Neural cell (in vitro differentiated cells): ENCODE results near the gene SMARCB1. TPM values are rescaled to one million over a fixed set of nuclear protein-coding genes. Genes with fewer than 3 reads are reported as not detected.

Source experiments
- H2AFZ ChIP-seq: fragments of 200-600, 300-800 bp; sonication (generic), shearing (Covaris generic); 2 replicates; pipeline ENCODE4 v1.6.0; 2014; ENCODE audit warnings: low read depth, mild to moderate bottlenecking, antibody characterized with exemption, low read length, moderate library complexity
- H3F3A ChIP-seq: fragments of 200-600 bp; shearing (Covaris generic); 2 replicates; pipeline ENCODE4 v1.6.1; 2016; ENCODE audit warnings: mild to moderate bottlenecking, moderate library complexity, mixed read lengths, antibody characterized with exemption, low read length; ENCODE audit not compliant: insufficient read depth, poor library complexity, severe bottlenecking
- H3K27ac ChIP-seq: fragments of 200-600, 300-800 bp; sonication (generic), shearing (Covaris generic); 2 replicates; pipeline ENCODE4 v1.5.1; 2014; ENCODE audit warnings: mild to moderate bottlenecking, low read length, moderate library complexity
- H3K27me3 ChIP-seq: fragments of 300-800, 200-600 bp; sonication (generic), shearing (Covaris generic); 2 replicates; pipeline ENCODE4 v1.6.0; 2014; ENCODE audit warnings: mild to moderate bottlenecking, low read depth, low read length, moderate library complexity; ENCODE audit not compliant: insufficient read depth
- H3K36me3 ChIP-seq: fragments of 300-800, 200-600 bp; sonication (generic), shearing (Covaris generic); 2 replicates; pipeline ENCODE4 v1.5.1; 2014; ENCODE audit warnings: mild to moderate bottlenecking, antibody characterized with exemption, low read length, moderate library complexity; ENCODE audit not compliant: insufficient read depth
- H3K4me2 ChIP-seq: fragments of 300-800, 200-600 bp; sonication (generic), shearing (Covaris generic); 2 replicates; pipeline ENCODE4 v1.6.0; 2014; ENCODE audit warnings: mild to moderate bottlenecking, low read length
- H3K4me3 ChIP-seq: fragments of 300-800, 200-600 bp; sonication (generic), shearing (Covaris generic); 2 replicates; pipeline ENCODE4 v1.5.1; 2014; ENCODE audit warnings: mild to moderate bottlenecking, low read length, moderate library complexity
- H3K79me2 ChIP-seq: fragments of 200-600 bp; shearing (Covaris generic); replicated peaks from 2 replicates; pipeline ENCODE4 v1.6.0; 2014; ENCODE audit warnings: mild to moderate bottlenecking, low read length, moderate library complexity; ENCODE audit not compliant: insufficient read depth
- H3K9ac ChIP-seq: fragments of 300-800, 200-600 bp; sonication (generic), shearing (Covaris generic); 2 replicates; pipeline ENCODE4 v1.6.1; 2016; ENCODE audit warnings: mild to moderate bottlenecking, low read length, mixed read lengths
- H3K9me2 ChIP-seq: fragments of 200-600 bp; shearing (Covaris generic); 2 replicates; pipeline ENCODE4 v1.6.1; 2016; ENCODE audit warnings: mild to moderate bottlenecking, low read length, mixed read lengths; ENCODE audit not compliant: insufficient read depth
- H3K9me3 ChIP-seq: fragments of 200-600, 300-800 bp; sonication (generic), shearing (Covaris generic); 2 replicates; pipeline ENCODE4 v1.6.1; 2016; ENCODE audit warnings: mild to moderate bottlenecking, mixed run types, low read length, moderate library complexity, mixed read lengths
- H4K20me1 ChIP-seq: fragments of 200-600 bp; shearing (Covaris generic); 2 replicates; pipeline ENCODE4 v1.6.1; 2016; ENCODE audit warnings: mild to moderate bottlenecking, mixed run types; ENCODE audit not compliant: insufficient read depth
- CTCF ChIP-seq: fragments of 450-650 bp; IDR thresholded peaks from 2 replicates; pipeline ENCODE4 v1.5.1; 2014; ENCODE audit warnings: antibody characterized with exemption, mild to moderate bottlenecking, moderate library complexity; ENCODE audit not compliant: poor library complexity, severe bottlenecking
- EP300 ChIP-seq: fragments of 450-650 bp; conservative IDR thresholded peaks from 2 replicates; pipeline ENCODE4 v1.6.1; 2014; ENCODE audit warnings: antibody characterized with exemption, mild to moderate bottlenecking, moderate library complexity; ENCODE audit not compliant: poor library complexity, severe bottlenecking
- EZH2 ChIP-seq: fragments of 200-600, 300-800 bp; shearing (Covaris generic), sonication (generic); IDR thresholded peaks from 2 replicates; pipeline ENCODE4 v1.6.1; 2014; ENCODE audit warnings: antibody characterized with exemption, low read length, borderline replicate concordance, mild to moderate bottlenecking; ENCODE audit not compliant: insufficient read depth, poor library complexity, severe bottlenecking
- MXI1 ChIP-seq: fragments of 450-650 bp; conservative IDR thresholded peaks from 2 replicates; pipeline ENCODE4 v1.6.1; 2014; ENCODE audit warnings: antibody characterized with exemption, mild to moderate bottlenecking; ENCODE audit not compliant: poor library complexity, severe bottlenecking
- POLR2AphosphoS5 ChIP-seq: IDR thresholded peaks from 2 replicates; pipeline ENCODE4 v1.6.1; 2012
- RAD21 ChIP-seq: fragments of 450-650 bp; conservative IDR thresholded peaks from 2 replicates; pipeline ENCODE4 v1.6.1; 2014; ENCODE audit warnings: antibody characterized with exemption, mild to moderate bottlenecking, moderate library complexity
- SMC3 ChIP-seq: fragments of 450-650 bp; conservative IDR thresholded peaks from 2 replicates; pipeline ENCODE4 v1.6.1; 2014; ENCODE audit warnings: antibody characterized with exemption, mild to moderate bottlenecking, moderate library complexity; ENCODE audit not compliant: poor library complexity
- TAF1 ChIP-seq: IDR thresholded peaks from 2 replicates; pipeline ENCODE4 v1.6.1; 2012; ENCODE audit warnings: low read depth
- polyA plus RNA-seq: library from polyadenylated mRNA; depleted of rRNA; stranded (reverse); fragments of >200 nt; gene quantifications from 2 replicates; pipeline ENCODE4 v1.2.3, GENCODE V29; 2014
- TF ChIP-seq, protein P1 (sequence below): IDR thresholded peaks from 2 replicates; pipeline ENCODE4 v1.6.1; 2012; ENCODE audit warnings: borderline replicate concordance

SMARCB1 gene
- polyA plus RNA-seq, 1 donor from 2014 or later, result 97.5 TPM

DNA sequence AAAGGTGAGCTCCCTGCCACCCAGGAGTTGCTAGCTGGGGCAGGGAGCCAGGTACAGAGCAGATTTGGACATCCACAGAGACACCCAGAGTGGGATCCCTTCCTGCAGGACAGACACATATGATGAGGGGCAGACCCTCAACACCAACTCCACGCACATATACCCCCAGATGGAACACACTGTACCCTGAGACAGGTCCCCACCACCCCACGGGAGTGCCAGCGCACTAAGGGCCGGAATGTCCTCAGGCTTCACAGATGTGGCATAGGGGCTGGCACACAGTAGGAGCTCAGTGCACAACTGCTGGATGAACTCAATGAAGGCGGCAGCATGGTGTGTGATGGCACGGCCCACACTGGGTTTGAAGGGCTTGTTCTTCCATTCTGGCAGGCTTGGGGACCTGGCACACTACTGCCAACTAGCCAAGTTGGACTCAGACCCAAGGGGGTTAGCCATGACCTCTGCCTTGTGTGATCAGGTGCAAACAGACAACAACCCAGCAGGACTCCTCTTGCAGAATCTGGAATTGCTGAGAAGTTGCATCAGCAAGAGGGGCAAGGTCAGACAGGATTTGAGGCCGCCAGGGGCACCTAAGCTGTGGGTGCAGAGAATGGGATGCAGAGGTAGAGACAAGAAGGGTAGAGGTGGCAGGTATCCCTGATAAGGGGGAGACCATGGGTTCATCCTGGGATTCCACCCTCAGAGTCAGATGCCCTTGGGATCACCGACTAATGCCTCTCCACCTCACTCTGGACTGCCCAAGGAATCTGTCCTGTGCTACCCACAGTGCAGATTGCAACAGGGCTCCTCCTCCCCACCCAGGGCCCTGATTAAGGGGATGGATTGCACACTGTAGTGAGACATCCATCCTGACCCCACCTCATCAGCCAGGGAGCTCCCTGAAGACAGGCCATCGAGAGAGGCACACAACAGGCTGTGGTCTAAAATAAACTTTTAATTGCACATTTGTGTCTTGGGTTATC lies 21.6 kb upstream of the SMARCB1 start:
- Histone ChIP-seq H3K9ac (no peak overlapping the region), H3K79me2 (no peaks in the 10 kb centered on the region), H3K9me3 (no peaks in the 10 kb centered on the region), H3K4me3 (no peak overlapping the region), H3K27ac (no peak overlapping the region), H3F3A (no peaks in the 10 kb centered on the region), H3K36me3 (no peaks in the 10 kb centered on the region), H3K4me2 (no peak overlapping the region), H3K27me3 (no peaks in the 10 kb centered on the region), H3K9me2 (no peaks in the 10 kb centered on the region), H4K20me1 (no peaks in the 10 kb centered on the region), H2AFZ (no peak overlapping the region)
- TF ChIP-seq EZH2 (no peak), SMC3 (no peak), TAF1 (no peak), MXI1 (no peak), POLR2AphosphoS5 (no peak), CTCF (no peak), RAD21 (no peak), EP300 (no peak)
- TF ChIP-seq, protein P1, sequence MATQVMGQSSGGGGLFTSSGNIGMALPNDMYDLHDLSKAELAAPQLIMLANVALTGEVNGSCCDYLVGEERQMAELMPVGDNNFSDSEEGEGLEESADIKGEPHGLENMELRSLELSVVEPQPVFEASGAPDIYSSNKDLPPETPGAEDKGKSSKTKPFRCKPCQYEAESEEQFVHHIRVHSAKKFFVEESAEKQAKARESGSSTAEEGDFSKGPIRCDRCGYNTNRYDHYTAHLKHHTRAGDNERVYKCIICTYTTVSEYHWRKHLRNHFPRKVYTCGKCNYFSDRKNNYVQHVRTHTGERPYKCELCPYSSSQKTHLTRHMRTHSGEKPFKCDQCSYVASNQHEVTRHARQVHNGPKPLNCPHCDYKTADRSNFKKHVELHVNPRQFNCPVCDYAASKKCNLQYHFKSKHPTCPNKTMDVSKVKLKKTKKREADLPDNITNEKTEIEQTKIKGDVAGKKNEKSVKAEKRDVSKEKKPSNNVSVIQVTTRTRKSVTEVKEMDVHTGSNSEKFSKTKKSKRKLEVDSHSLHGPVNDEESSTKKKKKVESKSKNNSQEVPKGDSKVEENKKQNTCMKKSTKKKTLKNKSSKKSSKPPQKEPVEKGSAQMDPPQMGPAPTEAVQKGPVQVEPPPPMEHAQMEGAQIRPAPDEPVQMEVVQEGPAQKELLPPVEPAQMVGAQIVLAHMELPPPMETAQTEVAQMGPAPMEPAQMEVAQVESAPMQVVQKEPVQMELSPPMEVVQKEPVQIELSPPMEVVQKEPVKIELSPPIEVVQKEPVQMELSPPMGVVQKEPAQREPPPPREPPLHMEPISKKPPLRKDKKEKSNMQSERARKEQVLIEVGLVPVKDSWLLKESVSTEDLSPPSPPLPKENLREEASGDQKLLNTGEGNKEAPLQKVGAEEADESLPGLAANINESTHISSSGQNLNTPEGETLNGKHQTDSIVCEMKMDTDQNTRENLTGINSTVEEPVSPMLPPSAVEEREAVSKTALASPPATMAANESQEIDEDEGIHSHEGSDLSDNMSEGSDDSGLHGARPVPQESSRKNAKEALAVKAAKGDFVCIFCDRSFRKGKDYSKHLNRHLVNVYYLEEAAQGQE, result no peak

GRCh38 chr22:23767303-23767672 lies 19.5 kb upstream of the SMARCB1 start:
- H3K27me3 ChIP-seq, result no peaks in the 10 kb centered on the region
- no peaks in the 10 kb centered on the region for H3F3A ChIP-seq
- H3K79me2 ChIP-seq, result no peaks in the 10 kb centered on the region
- H3K9me3 ChIP-seq, result no peaks in the 10 kb centered on the region
- no peak overlapping the region for H3K4me2 ChIP-seq
- peak overlapping the region; percentile 87 for H2AFZ ChIP-seq
- no peak for TF ChIP-seq RAD21
- TF ChIP-seq EZH2, result no peak
- TF ChIP-seq EP300, result no peak
- TF ChIP-seq CTCF, result no peak
- TF ChIP-seq TAF1, result no peak
- TF ChIP-seq, protein P1, result no peak
- no peak for TF ChIP-seq SMC3
- no peak for TF ChIP-seq MXI1
- TF ChIP-seq POLR2AphosphoS5, result no peak
- H3K4me3 ChIP-seq, result peak overlapping the region; percentile 73
- peak overlapping the region; percentile 73 for H3K9ac ChIP-seq
- H3K9me2 ChIP-seq, result no peaks in the 10 kb centered on the region
- H3K27ac ChIP-seq, result no peak overlapping the region
- no peaks in the 10 kb centered on the region for H3K36me3 ChIP-seq
- H4K20me1 ChIP-seq, result no peaks in the 10 kb centered on the region
